GM13976 (cell line): ENCODE results near the gene ARFGAP2.
A peak's percentile ranks its signal among the peaks of the same experiment; 100 is the strongest.

ENCODE experiments used
- DNase-seq: peaks from one replicate; pipeline ENCODE4 v3.0.0; 2012; ENCODE audit warnings: low spot score
- CTCF ChIP-seq: IDR thresholded peaks from 2 replicates; pipeline ENCODE4 v1.5.1; 2012; ENCODE audit warnings: borderline replicate concordance, mild to moderate bottlenecking; ENCODE audit not compliant: insufficient read depth; ENCODE audit errors: extremely low read depth, missing control alignments, control extremely low read depth
- in situ Hi-C: fragments of 300-500 bp; cut with MboI; formaldehyde crosslinking; loops from one replicate; pipeline ENCODE4 v1.12.0; 2022; ENCODE audit warnings: low sequenced_read_pairs, mixed read lengths, inconsistent platforms; ENCODE audit not compliant: unreplicated experiment

Gene ARFGAP2

GRCh38 chr11:47178316-47178715, 1.6 kb upstream of the ARFGAP2 start:
- no peak for TF ChIP-seq CTCF
- in situ Hi-C loops, result no loop called here
- DNase-seq, result no peak

DNA sequence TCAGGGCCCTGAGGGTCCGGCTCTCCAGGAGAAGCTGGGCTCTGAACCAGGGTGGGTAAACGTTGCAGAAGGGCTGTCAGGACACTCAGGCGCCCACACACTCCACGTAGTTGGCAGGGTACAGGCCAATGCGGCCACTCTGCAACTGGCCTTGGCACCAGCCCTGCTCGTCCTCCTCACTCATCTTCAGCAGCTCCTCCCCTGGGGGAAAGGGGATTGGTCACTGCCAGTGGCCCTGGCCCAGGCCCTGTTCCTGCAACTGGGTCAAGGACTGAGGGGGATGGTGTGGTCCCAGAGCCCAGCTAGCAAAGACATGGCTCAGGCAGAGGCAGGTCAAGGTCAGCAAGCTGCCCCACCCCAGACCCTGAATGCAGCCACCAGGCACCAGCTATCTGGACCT, 1.2 kb upstream of the ARFGAP2 start:
- no peak for DNase-seq
- in situ Hi-C loops, result no loop called here
- TF ChIP-seq CTCF, result no peak

DNA sequence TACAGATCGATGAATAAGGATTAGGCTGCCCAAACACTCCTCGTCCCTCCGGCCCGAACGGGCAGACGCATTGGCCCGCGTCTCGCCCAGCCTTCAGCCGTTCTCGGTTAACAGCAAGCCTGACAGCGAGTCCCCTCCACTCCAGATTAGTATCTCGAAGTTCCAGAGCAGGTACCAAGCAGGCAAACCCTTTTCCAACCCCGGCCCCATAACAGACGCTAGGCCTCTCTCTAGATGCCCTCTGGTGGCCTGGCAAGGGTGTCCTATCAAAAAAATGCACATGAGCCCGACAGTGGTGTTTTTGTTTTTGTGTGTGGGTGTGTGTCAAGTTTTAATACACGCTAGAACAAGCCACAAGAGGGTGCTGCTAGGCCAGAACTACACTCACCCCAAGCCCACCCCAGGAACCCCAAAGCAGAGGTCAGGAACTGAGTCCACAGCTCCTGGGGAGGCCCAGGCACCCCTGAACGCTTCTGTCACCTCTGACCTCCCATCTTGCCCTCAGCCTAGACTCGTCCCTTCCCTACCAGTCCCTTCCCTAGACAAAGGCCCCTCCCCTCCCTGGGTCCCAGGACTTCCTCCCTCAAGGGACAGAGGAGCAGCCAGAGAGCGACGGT, 658 bp upstream of the ARFGAP2 start:
- TF ChIP-seq CTCF, result peak; percentile 54
- peak; percentile 84 for DNase-seq
- in situ Hi-C loops, result no loop called here

GRCh38 chr11:47175746-47176327, 842 bp downstream of the ARFGAP2 start:
- TF ChIP-seq CTCF, result no peak
- in situ Hi-C loops, result no loop called here
- no peak for DNase-seq

DNA sequence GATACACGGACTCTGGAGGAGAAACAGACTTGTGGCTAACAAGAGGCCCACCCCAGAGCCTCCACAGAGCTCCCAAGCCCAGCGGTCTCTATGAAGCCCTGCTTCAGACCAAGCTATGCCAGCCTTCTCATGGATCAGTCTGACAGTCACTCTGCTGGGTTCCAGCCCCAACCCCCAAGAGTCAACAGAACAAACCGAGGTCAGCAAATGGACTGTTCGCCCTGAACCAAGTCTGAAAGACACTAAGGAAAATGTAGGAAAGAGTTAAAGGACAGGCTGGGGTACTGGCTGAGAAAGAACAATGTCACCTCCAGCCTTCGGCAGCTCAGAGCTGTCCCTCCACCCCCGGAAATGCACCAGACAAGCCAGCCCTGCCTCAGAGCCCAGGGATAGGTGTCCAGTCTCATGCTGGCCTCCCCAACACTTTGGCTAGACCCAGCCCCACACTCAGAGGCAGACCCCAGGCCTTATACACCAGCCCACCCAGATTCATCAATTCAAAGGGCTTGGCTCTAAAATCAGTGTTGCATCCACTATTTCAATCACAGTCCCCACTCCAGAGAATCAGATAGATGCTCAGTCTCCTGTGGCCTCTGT, 3.8 kb downstream of the ARFGAP2 start:
- in situ Hi-C loops, result no loop called here
- no peak for TF ChIP-seq CTCF
- no peak for DNase-seq

- in situ Hi-C loops, result no loop called here
- no peak for DNase-seq
- no peak for TF ChIP-seq CTCF
Observed at GRCh38 chr11:47171856-47172255, 4.8 kb downstream of the ARFGAP2 start.
